Ovary (tissue), 3 donors: ENCODE measurements around the gene ARHGAP10.

Source experiments
- CTCF ChIP-seq, 3 donors: fragments of 450-650 bp in 2 of 3; fragments of 200-600 bp in 1 of 3; IDR thresholded peaks; one replicate each; pipeline versions ENCODE4 v1.5.1 to v1.8.0; 2016 to 2022; ENCODE audit warnings: antibody characterized with exemption in 3 of 3, mild to moderate bottlenecking in 1 of 3
- POLR2A ChIP-seq: fragments of 450-650 bp; IDR thresholded peaks from one replicate; pipeline ENCODE4 v1.6.1; 2017; ENCODE audit warnings: antibody characterized with exemption, mild to moderate bottlenecking, moderate library complexity
- donor health status: DM: no; HTN: no; CAD: no.

GRCh38 chr4:147848634-147849033, 116.7 kb downstream of the ARHGAP10 start:
- TF ChIP-seq CTCF (IDR thresholded peaks at IDR 0.05) (no peak), POLR2A (no peak)
